SU-DHL-6 (cell line): Measurements from ENCODE around the gene CLMP.

Source experiments
- EZH2phosphoT487 ChIP-seq: fragments of 200-600 bp; sonication (generic), shearing (Covaris generic); conservative IDR thresholded peaks from 2 replicates; pipeline ENCODE4 v1.6.1; 2018; ENCODE audit warnings: mild to moderate bottlenecking, antibody characterized with exemption, low read length, moderate library complexity, mixed read lengths
- TF ChIP-seq, protein P1 (sequence below): fragments of 200-600 bp; sonication (generic); IDR thresholded peaks from one replicate; pipeline ENCODE4 v1.5.1; 2017; ENCODE audit warnings: antibody characterized with exemption, mild to moderate bottlenecking, low read length, moderate library complexity; ENCODE audit not compliant: insufficient read depth, poor library complexity, severe bottlenecking

DNA sequence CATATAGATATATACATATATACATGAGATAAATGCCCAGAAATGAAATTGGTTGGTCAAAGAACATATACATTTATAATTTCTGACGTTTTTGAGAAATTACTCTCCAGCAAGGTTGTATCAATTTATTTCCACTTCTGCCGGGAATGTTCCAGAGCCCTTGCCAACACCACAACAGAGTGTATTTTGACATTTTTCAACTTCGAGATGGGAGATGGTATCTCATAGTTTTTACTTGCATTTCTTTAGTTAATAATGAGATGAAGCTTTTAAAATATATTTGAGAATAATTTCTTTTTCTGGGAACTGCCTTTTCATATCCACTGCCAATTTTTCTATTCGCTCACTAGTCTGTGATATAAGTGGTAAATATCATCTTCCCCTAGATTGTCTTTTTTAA, 19.3 kb upstream of the CLMP start:
- TF ChIP-seq, protein P1, sequence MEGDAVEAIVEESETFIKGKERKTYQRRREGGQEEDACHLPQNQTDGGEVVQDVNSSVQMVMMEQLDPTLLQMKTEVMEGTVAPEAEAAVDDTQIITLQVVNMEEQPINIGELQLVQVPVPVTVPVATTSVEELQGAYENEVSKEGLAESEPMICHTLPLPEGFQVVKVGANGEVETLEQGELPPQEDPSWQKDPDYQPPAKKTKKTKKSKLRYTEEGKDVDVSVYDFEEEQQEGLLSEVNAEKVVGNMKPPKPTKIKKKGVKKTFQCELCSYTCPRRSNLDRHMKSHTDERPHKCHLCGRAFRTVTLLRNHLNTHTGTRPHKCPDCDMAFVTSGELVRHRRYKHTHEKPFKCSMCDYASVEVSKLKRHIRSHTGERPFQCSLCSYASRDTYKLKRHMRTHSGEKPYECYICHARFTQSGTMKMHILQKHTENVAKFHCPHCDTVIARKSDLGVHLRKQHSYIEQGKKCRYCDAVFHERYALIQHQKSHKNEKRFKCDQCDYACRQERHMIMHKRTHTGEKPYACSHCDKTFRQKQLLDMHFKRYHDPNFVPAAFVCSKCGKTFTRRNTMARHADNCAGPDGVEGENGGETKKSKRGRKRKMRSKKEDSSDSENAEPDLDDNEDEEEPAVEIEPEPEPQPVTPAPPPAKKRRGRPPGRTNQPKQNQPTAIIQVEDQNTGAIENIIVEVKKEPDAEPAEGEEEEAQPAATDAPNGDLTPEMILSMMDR: no peak
- TF ChIP-seq EZH2phosphoT487: no peak
